Activated CD8-positive, alpha-beta T cell treated with anti-CD3 and anti-CD28 coated beads for 36 hours (primary cell): ENCODE measurements around the gene CYP27C1. TPM values are rescaled to one million over a fixed set of nuclear protein-coding genes. Genes with fewer than 3 reads are reported as not detected.
A peak's percentile ranks its signal among the peaks of the same experiment; 100 is the strongest.

Source experiments
- ATAC-seq: fragments of 200-7000 bp; cut with Tn5 transposase; one replicate; pipeline ENCODE4 v1.10.0; 2021; ENCODE audit warnings: mild to moderate bottlenecking, moderate library complexity
- CTCF ChIA-PET: fragments of 350-600 bp; sonication (Branson Sonifier 250); formaldehyde crosslinking; loops from one replicate; lab custom pipeline; 2021; ENCODE audit warnings: antibody characterized with exemption; lab: Charles Lee
- POLR2A ChIA-PET: fragments of 350-600 bp; sonication (Branson Sonifier 250); formaldehyde crosslinking; loops from one replicate; lab custom pipeline; 2021; ENCODE audit warnings: antibody characterized with exemption; lab: Charles Lee
- DNase-seq: peaks from one replicate; pipeline ENCODE4 v3.0.0-alpha.2; 2020
- H3K27ac Mint-ChIP-seq: one replicate; pipeline ENCODE4 v1.8.0; 2021; ENCODE audit warnings: mild to moderate bottlenecking, mixed read lengths
- H3K27me3 Mint-ChIP-seq: one replicate; pipeline ENCODE4 v1.8.0; 2021; ENCODE audit warnings: mixed read lengths
- H3K36me3 Mint-ChIP-seq: one replicate; pipeline ENCODE4 v1.8.0; 2021; ENCODE audit warnings: low read depth, mixed read lengths
- H3K4me1 Mint-ChIP-seq: one replicate; pipeline ENCODE4 v1.8.0; 2021; ENCODE audit warnings: low read depth, mixed read lengths
- H3K4me3 Mint-ChIP-seq: one replicate; pipeline ENCODE4 v1.8.0; 2021; ENCODE audit warnings: mild to moderate bottlenecking, moderate library complexity, mixed read lengths
- H3K9me3 Mint-ChIP-seq: one replicate; pipeline ENCODE4 v1.8.0; 2021; ENCODE audit warnings: mixed read lengths
- CTCF ChIP-seq: fragments of 200-600 bp; IDR thresholded peaks from one replicate; pipeline ENCODE4 v1.8.0; 2022; ENCODE audit warnings: antibody characterized with exemption, mild to moderate bottlenecking
- intact Hi-C: fragments of 100-400 bp; cut with micrococcal nuclease; formaldehyde crosslinking; loops from one replicate; pipeline ENCODE4 v1.10.0; 2022
- total RNA-seq, 2 experiments: library from RNA; stranded (reverse); gene quantifications; one replicate each; pipeline ENCODE4 v1.2.3, GENCODE V29; 2021

CYP27C1 gene
- total RNA-seq, 2 experiments from 2014 or later = not detected

GRCh38 chr2:127197475-127198385, 22.4 kb downstream of the CYP27C1 start:
- no peak for TF ChIP-seq CTCF
- no peaks in the 10 kb centered on the region for H3K9me3 Mint-ChIP-seq
- intact Hi-C loops = no loop called here
- DNase-seq = peak; percentile 82
- no peaks in the 10 kb centered on the region for H3K4me1 Mint-ChIP-seq
- ChIA-PET CTCF (interaction anchor here (0.7 to 2.1 kb wide), 22 partner anchors 9 to 478 kb away, joined by 3 to 15 read pairs (median 4); partner anchors contain the start of gene LIMS2), POLR2A (interaction anchor here (0.8 to 1.3 kb wide), 2 partner anchors 12 to 71 kb away, joined by 3 to 4 read pairs; no protein-coding TSS in a partner anchor)
- peak overlapping the region; percentile 69 for H3K27ac Mint-ChIP-seq
- peak; percentile 96 for ATAC-seq
- peak overlapping the region; percentile 65 for H3K4me3 Mint-ChIP-seq
- H3K36me3 Mint-ChIP-seq = no peaks in the 10 kb centered on the region
- H3K27me3 Mint-ChIP-seq = no peaks in the 10 kb centered on the region

- H3K4me3 Mint-ChIP-seq = no peak overlapping the region
- no peaks in the 10 kb centered on the region for H3K9me3 Mint-ChIP-seq
- intact Hi-C loops = no loop called here
- peak; percentile 46 for TF ChIP-seq CTCF
- H3K4me1 Mint-ChIP-seq = no peaks in the 10 kb centered on the region
- DNase-seq (peak; percentile 20), ATAC-seq (peak; percentile 48)
- ChIA-PET CTCF (interaction anchor here (0.7 to 2.1 kb wide), 24 partner anchors 8 to 479 kb away, joined by 3 to 15 read pairs (median 4); partner anchors contain the start of gene LIMS2), POLR2A (interaction anchor here (0.8 to 1.3 kb wide), 2 partner anchors 11 to 70 kb away, joined by 3 to 4 read pairs; no protein-coding TSS in a partner anchor)
- no peaks in the 10 kb centered on the region for H3K36me3 Mint-ChIP-seq
- no peak overlapping the region for H3K27ac Mint-ChIP-seq
- no peaks in the 10 kb centered on the region for H3K27me3 Mint-ChIP-seq
Observed at GRCh38 chr2:127196998-127197397, 23.1 kb downstream of the CYP27C1 start.

GRCh38 chr2:127196549-127196948, 23.6 kb downstream of the CYP27C1 start:
- no peaks in the 10 kb centered on the region for H3K36me3 Mint-ChIP-seq
- TF ChIP-seq CTCF = no peak
- intact Hi-C loops = no loop called here
- H3K9me3 Mint-ChIP-seq = no peaks in the 10 kb centered on the region
- ChIA-PET CTCF (interaction anchor here (0.7 to 2.1 kb wide), 16 partner anchors 9 to 479 kb away, joined by 3 to 15 read pairs (median 4); partner anchors contain the start of gene LIMS2), POLR2A (interaction anchor here (1.3 kb wide), 1 partner anchor 10 kb away, joined by 4 read pairs; no protein-coding TSS in a partner anchor)
- H3K27ac Mint-ChIP-seq = no peak overlapping the region
- DNase-seq (no peak), ATAC-seq (no peak)
- no peaks in the 10 kb centered on the region for H3K27me3 Mint-ChIP-seq
- H3K4me3 Mint-ChIP-seq = no peak overlapping the region
- no peaks in the 10 kb centered on the region for H3K4me1 Mint-ChIP-seq

GRCh38 chr2:127195140-127196074, 24.7 kb downstream of the CYP27C1 start:
- Mint-ChIP-seq H3K27ac (no peak overlapping the region), H3K4me3 (no peak overlapping the region), H3K4me1 (no peaks in the 10 kb centered on the region), H3K27me3 (no peaks in the 10 kb centered on the region), H3K36me3 (no peaks in the 10 kb centered on the region), H3K9me3 (no peaks in the 10 kb centered on the region)
- no peak for ATAC-seq
- intact Hi-C loops = no loop called here
- TF ChIP-seq CTCF = no peak
- DNase-seq = no peak
- CTCF ChIA-PET = interaction anchor here (1.2 to 1.3 kb wide), 2 partner anchors 22 to 283 kb away, joined by 3 read pairs; no protein-coding TSS in a partner anchor
- POLR2A ChIA-PET = interaction anchor here (1.0 kb wide), 1 partner anchor 17 kb away, joined by 3 read pairs; no protein-coding TSS in a partner anchor
